Endothelial cell of umbilical vein (primary cell): ENCODE measurements around the gene MROH8. TPM values are rescaled to one million over a fixed set of nuclear protein-coding genes. Genes with fewer than 3 reads are reported as not detected.

Source experiments
- BruUV-seq: library from RNA; stranded (reverse); fragments of 400-500 nt; replicated peaks from 2 replicates; lab custom pipeline; 2021; lab: Mats Ljungman, UMichigan
- CTCF ChIA-PET: fragments of 300-600, 350-600 bp; sonication (Branson Sonifier 250); formaldehyde crosslinking; loops from one replicate; lab custom pipeline; 2021; ENCODE audit warnings: antibody characterized with exemption, inconsistent platforms; lab: Charles Lee
- POLR2A ChIA-PET: fragments of 300-600, 350-600 bp; sonication (Branson Sonifier 250); formaldehyde crosslinking; loops from one replicate; lab custom pipeline; 2021; ENCODE audit warnings: antibody characterized with exemption, inconsistent platforms; lab: Charles Lee
- DNase-seq: peaks from one replicate; pipeline ENCODE4 v3.0.0-alpha.2; 2011; ENCODE audit warnings: low read depth, low spot score
- FAIRE-seq: peaks from 2 replicates; lab custom pipeline; 2011; peaks lifted over from hg19 to GRCh38; lab: Jason Lieb, UNC
- H2AFZ ChIP-seq: 2 replicates; pipeline ENCODE4 v1.6.0; 2012; ENCODE audit warnings: low read depth, low read length, control low read depth, inconsistent platforms
- H3K27ac ChIP-seq: 2 replicates; pipeline ENCODE4 v1.5.1; 2011; ENCODE audit warnings: low read depth, mild to moderate bottlenecking, control low read depth, low read length, moderate library complexity; ENCODE audit not compliant: insufficient read depth
- H3K27me3 ChIP-seq, 2 experiments: 2 replicates each; pipeline versions ENCODE4 v1.6.0 to v1.6.1; 2011; ENCODE audit warnings: low read length in 2 of 2, mixed read lengths in 1 of 2; ENCODE audit not compliant: control insufficient read depth in 2 of 2, insufficient read depth in 2 of 2
- H3K36me3 ChIP-seq, 2 experiments: 2 replicates in 1 of 2; 3 replicates in 1 of 2; pipeline ENCODE4 v1.5.1; 2011; ENCODE audit warnings: low read length in 2 of 2, mild to moderate bottlenecking in 1 of 2, moderate library complexity in 1 of 2; ENCODE audit not compliant: control insufficient read depth in 2 of 2, insufficient read depth in 2 of 2; ENCODE audit errors: extremely low read depth in 1 of 2
- H3K4me1 ChIP-seq: 3 replicates; pipeline ENCODE4 v1.5.1; 2011; ENCODE audit warnings: mild to moderate bottlenecking, low read length; ENCODE audit not compliant: control insufficient read depth, insufficient read depth; ENCODE audit errors: extremely low read depth
- H3K4me2 ChIP-seq: 2 replicates; pipeline ENCODE4 v1.6.1; 2011; ENCODE audit warnings: low read length, control low read depth, mixed read lengths; ENCODE audit not compliant: insufficient read depth
- H3K4me3 ChIP-seq, 3 experiments: fragments of 200-600 bp in 1 of 3; sonication (generic), shearing (Covaris generic) in 1 of 3; replicated peaks in 1 of 3; 2 replicates each; pipeline ENCODE4 v1.5.1; 2011 to 2016; ENCODE audit warnings: control low read depth in 3 of 3, low read length in 3 of 3, mild to moderate bottlenecking in 2 of 3, inconsistent platforms in 1 of 3, low read depth in 1 of 3, moderate library complexity in 1 of 3; ENCODE audit not compliant: insufficient read depth in 1 of 3
- H3K79me2 ChIP-seq: 2 replicates; pipeline ENCODE4 v1.6.0; 2012; ENCODE audit warnings: low read length, inconsistent platforms; ENCODE audit not compliant: control insufficient read depth, insufficient read depth
- H3K9ac ChIP-seq: replicated peaks from 2 replicates; pipeline ENCODE3; 2011; ENCODE audit warnings: low read length, control low read depth; ENCODE audit not compliant: insufficient read depth; ENCODE audit errors: extremely low read depth
- H3K9me1 ChIP-seq: replicated peaks from 3 replicates; pipeline ENCODE4 v1.6.0; 2011; ENCODE audit warnings: mild to moderate bottlenecking, low read length; ENCODE audit not compliant: control insufficient read depth, insufficient read depth; ENCODE audit errors: extremely low read depth
- H3K9me3 ChIP-seq: replicated peaks from 2 replicates; pipeline ENCODE4 v1.5.1; 2012; ENCODE audit warnings: low read length, inconsistent platforms; ENCODE audit not compliant: control insufficient read depth, insufficient read depth
- H4K20me1 ChIP-seq: replicated peaks from 2 replicates; pipeline ENCODE3; 2011; ENCODE audit warnings: mild to moderate bottlenecking, low read length; ENCODE audit not compliant: control insufficient read depth, insufficient read depth; ENCODE audit errors: extremely low read depth
- CTCF ChIP-seq, 2 donors: IDR thresholded peaks; 1 replicate in 1 of 2; 2 replicates in 1 of 2; pipeline ENCODE4 v1.5.1; 2011; ENCODE audit warnings: low read length in 2 of 2, mild to moderate bottlenecking in 2 of 2, moderate library complexity in 2 of 2, control low read depth in 1 of 2, inconsistent platforms in 1 of 2, low read depth in 1 of 2; ENCODE audit not compliant: insufficient read depth in 1 of 2; ENCODE audit errors: extremely low read depth in 1 of 2
- EZH2 ChIP-seq: IDR thresholded peaks from 2 replicates; pipeline ENCODE4 v1.6.1; 2012; ENCODE audit warnings: borderline replicate concordance, low read depth, mild to moderate bottlenecking, moderate library complexity, low read length, inconsistent platforms; ENCODE audit not compliant: severe bottlenecking
- FOS ChIP-seq: IDR thresholded peaks from 2 replicates; pipeline ENCODE4 v1.6.1; 2011; ENCODE audit warnings: mild to moderate bottlenecking, low read length, moderate library complexity, borderline replicate concordance; ENCODE audit not compliant: insufficient read depth
- GATA2 ChIP-seq: IDR thresholded peaks from 2 replicates; pipeline ENCODE4 v1.7.0; 2011; ENCODE audit warnings: low read depth, mild to moderate bottlenecking, moderate library complexity, mixed read lengths, low read length; ENCODE audit not compliant: insufficient read length, insufficient read depth
- JUN ChIP-seq: IDR thresholded peaks from 2 replicates; pipeline ENCODE4 v1.6.1; 2011; ENCODE audit warnings: borderline replicate concordance, low read depth; ENCODE audit not compliant: insufficient read length, insufficient read depth
- MAX ChIP-seq: IDR thresholded peaks from 2 replicates; pipeline ENCODE4 v1.6.1; 2011; ENCODE audit not compliant: insufficient read depth, insufficient read length
- MYC ChIP-seq: IDR thresholded peaks from one replicate; pipeline ENCODE4 v1.6.1; 2011; ENCODE audit warnings: mild to moderate bottlenecking, low read depth, low read length
- POLR2A ChIP-seq: IDR thresholded peaks from 2 replicates; pipeline ENCODE4 v1.6.1; 2012; ENCODE audit warnings: low read depth, mild to moderate bottlenecking, control low read depth, low read length
- POLR2AphosphoS5 ChIP-seq: IDR thresholded peaks from 2 replicates; pipeline ENCODE4 v1.6.1; 2012; ENCODE audit warnings: low read depth, mild to moderate bottlenecking, control low read depth, low read length, moderate library complexity; ENCODE audit not compliant: insufficient read depth
- dilution Hi-C: fragments of 300-500 bp; cut with MboI; formaldehyde crosslinking; loops from one replicate; pipeline ENCODE4 v1.15.0; 2019; ENCODE audit warnings: low sequenced_read_pairs; ENCODE audit not compliant: extremely low pct_ligation_motif_present
- intact Hi-C: fragments of 100-400 bp; cut with micrococcal nuclease; formaldehyde crosslinking; loops from one replicate; pipeline ENCODE4 v1.10.0; 2022
- polyA plus RNA-seq, 4 experiments: library from polyadenylated mRNA; depleted of rRNA in 3 of 4; stranded (reverse) in 3 of 4; unstranded in 1 of 4; fragments of >200 nt; gene quantifications; 2 replicates each; pipeline versions ENCODE4 v1.2.1 to v1.2.3, GENCODE V29; 2011 to 2012; ENCODE audit warnings: missing spikeins in 1 of 4
- total RNA-seq: library from RNA; stranded (reverse); gene quantifications from 2 replicates; pipeline ENCODE4 v1.2.3, GENCODE V29; 2021

MROH8 gene
- total and polyA plus RNA-seq, 2 donors (not counting 3 experiments of a cell fraction or from before 2014, with no cell fraction given) = 1.3 to 1.5 TPM

DNA sequence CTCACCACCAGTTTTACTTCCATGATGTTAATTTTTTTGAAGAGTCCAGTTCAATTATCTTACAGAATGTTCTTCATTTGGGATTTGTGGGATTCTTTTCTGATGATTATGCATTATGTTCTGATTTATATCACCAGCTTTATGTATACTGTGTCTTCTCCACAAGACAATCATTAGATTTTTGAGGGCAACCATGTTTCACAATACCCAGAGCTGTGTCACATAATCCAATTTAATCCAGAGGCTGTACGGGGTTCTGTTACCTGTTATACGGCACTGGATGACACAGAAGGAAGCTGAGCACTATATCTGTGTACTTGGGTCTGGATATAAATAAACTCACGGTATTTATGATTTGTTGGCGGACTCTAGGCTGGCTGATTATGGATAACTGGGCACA is 41.8 kb downstream of the MROH8 start:
- POLR2A ChIA-PET = no interaction called here
- CTCF ChIA-PET = no interaction called here
- no peak for FAIRE-seq

More for the DNA sequence above, 41.8 kb downstream of the MROH8 start:
- Histone ChIP-seq H3K27ac (no peak overlapping the region), H3K4me2 (no peak overlapping the region), H3K4me1 (no peaks in the 10 kb centered on the region), H3K9me1 (no peaks in the 10 kb centered on the region), H3K9ac (no peak overlapping the region), H3K9me3 (no peaks in the 10 kb centered on the region), H2AFZ (no peak overlapping the region), H4K20me1 (no peaks in the 10 kb centered on the region), H3K79me2 (no peaks in the 10 kb centered on the region), H3K36me3 (no peaks in the 10 kb centered on the region), H3K4me3 (no peak overlapping the region), H3K27me3 (peaks cover 4 to 5% of the 10 kb centered on the region in 2 experiments)
- intact Hi-C loops (no loop called here), dilution Hi-C loops (no loop called here)
- no peak for DNase-seq
- TF ChIP-seq MAX (no peak), CTCF (IDR thresholded peaks at IDR 0.05; ENCODE audit: extremely low read depth in 1 of 2, insufficient read depth in 1 of 2, low read depth in 1 of 2, low read length in 2 of 2) (no peak), POLR2AphosphoS5 (no peak), POLR2A (no peak), MYC (no peak), EZH2 (no peak), JUN (no peak), GATA2 (no peak), FOS (no peak)
- BruUV-seq = no TSS peak
